ENCODE results near the gene COL25A1.
A peak's percentile ranks its signal among the peaks of the same experiment; 100 is the strongest.

COL25A1 gene

GRCh38 chr4:109065006-109065405, 237.5 kb downstream of the COL25A1 start:
- Histone ChIP-seq H3K9me3 (ENCODE audit: control extremely low read depth in 1 of 5, control insufficient read depth in 4 of 5, insufficient read depth in 2 of 5, low read depth in 1 of 5, low read length in 4 of 5) (no peaks in the 10 kb centered on the region), H3K36me3 (ENCODE audit: control insufficient read depth in 4 of 4, insufficient read depth in 4 of 4, low read length in 3 of 4) (no peaks in the 10 kb centered on the region), H3K4me3 (ENCODE audit: control insufficient read depth in 1 of 7, extremely low read depth in 1 of 7, insufficient read depth in 4 of 7, low read depth in 2 of 7, low read length in 6 of 7) (no peak overlapping the region), H3K27me3 (replicated peaks in 2 of 5; ENCODE audit: control insufficient read depth in 4 of 5, insufficient read depth in 5 of 5, low read length in 4 of 5) (no peaks in the 10 kb centered on the region), H3K4me1 (ENCODE audit: control extremely low read depth in 1 of 4, control insufficient read depth in 4 of 4, insufficient read depth in 4 of 4, low read length in 3 of 4) (no peaks in the 10 kb centered on the region), H3K27ac (ENCODE audit: insufficient read depth in 1 of 2, low read depth in 1 of 2, low read length in 2 of 2, poor library complexity in 1 of 2, severe bottlenecking in 2 of 2) (no peak overlapping the region)
- POLR2A ChIA-PET = no interaction called here
- CTCF ChIA-PET = no interaction called here
- DNase-seq = no peak
- 100% methylated on average over 3 of the region's 4 CpGs for WGBS (ENCODE audit: insufficient coverage)

GRCh38 chr4:109053257-109053656, 249.2 kb downstream of the COL25A1 start:
- Histone ChIP-seq H3K36me3 (ENCODE audit: control insufficient read depth in 4 of 4, insufficient read depth in 4 of 4, low read length in 3 of 4) (no peaks in the 10 kb centered on the region), H3K9me3 (ENCODE audit: control extremely low read depth in 1 of 5, control insufficient read depth in 4 of 5, insufficient read depth in 2 of 5, low read depth in 1 of 5, low read length in 4 of 5) (no peaks in the 10 kb centered on the region), H3K4me3 (ENCODE audit: control insufficient read depth in 1 of 7, extremely low read depth in 1 of 7, insufficient read depth in 4 of 7, low read depth in 2 of 7, low read length in 6 of 7) (no peak overlapping the region), H3K27me3 (replicated peaks in 2 of 5; ENCODE audit: control insufficient read depth in 4 of 5, insufficient read depth in 5 of 5, low read length in 4 of 5) (no peaks in the 10 kb centered on the region), H3K4me1 (ENCODE audit: control extremely low read depth in 1 of 4, control insufficient read depth in 4 of 4, insufficient read depth in 4 of 4, low read length in 3 of 4) (peaks cover 0 to 16% (median 3%) of the 10 kb centered on the region in 4 experiments), H3K27ac (ENCODE audit: insufficient read depth in 1 of 2, low read depth in 1 of 2, low read length in 2 of 2, poor library complexity in 1 of 2, severe bottlenecking in 2 of 2) (no peak overlapping the region)
- 80% methylated on average over 1 of the region's 5 CpGs for WGBS (ENCODE audit: insufficient coverage)
- ChIA-PET CTCF (no interaction called here), POLR2A (no interaction called here)
- no peak for DNase-seq

DNA sequence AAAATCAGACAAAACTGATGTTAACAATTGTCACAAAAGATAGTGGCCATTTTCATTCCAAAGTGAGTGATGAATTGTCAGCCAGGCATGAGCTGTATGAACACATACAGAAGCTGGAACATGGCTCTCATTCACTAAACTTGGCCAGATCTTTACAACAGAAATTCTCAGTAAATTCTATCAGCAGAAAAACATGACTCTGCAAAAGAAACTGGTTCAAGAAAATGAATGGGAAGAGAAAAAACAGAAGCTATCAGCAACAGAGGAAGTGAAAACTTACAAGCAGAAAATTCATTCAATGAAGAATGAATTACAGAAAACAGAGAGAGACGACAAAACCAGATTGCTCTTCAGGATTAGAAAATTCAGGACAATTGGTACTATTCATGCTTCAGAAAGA, 249.6 kb downstream of the COL25A1 start:
- no peaks in the 10 kb centered on the region for H3K27me3 ChIP-seq (replicated peaks in 2 of 5; ENCODE audit: control insufficient read depth in 4 of 5, insufficient read depth in 5 of 5, low read length in 4 of 5)
- no peak overlapping the region for H3K27ac ChIP-seq (ENCODE audit: insufficient read depth in 1 of 2, low read depth in 1 of 2, low read length in 2 of 2, poor library complexity in 1 of 2, severe bottlenecking in 2 of 2)
- 0% methylated on average over 1 of the region's 1 CpG for WGBS (ENCODE audit: insufficient coverage)
- H3K4me1 ChIP-seq (ENCODE audit: control extremely low read depth in 1 of 4, control insufficient read depth in 4 of 4, insufficient read depth in 4 of 4, low read length in 3 of 4) = peaks cover 0 to 16% (median 3%) of the 10 kb centered on the region in 4 experiments
- no peaks in the 10 kb centered on the region for H3K36me3 ChIP-seq (ENCODE audit: control insufficient read depth in 4 of 4, insufficient read depth in 4 of 4, low read length in 3 of 4)
- ChIA-PET CTCF (no interaction called here), POLR2A (no interaction called here)
- DNase-seq = peak in 2 of 3 donors; percentile 36 to 42
- no peaks in the 10 kb centered on the region for H3K9me3 ChIP-seq (ENCODE audit: control extremely low read depth in 1 of 5, control insufficient read depth in 4 of 5, insufficient read depth in 2 of 5, low read depth in 1 of 5, low read length in 4 of 5)
- H3K4me3 ChIP-seq (ENCODE audit: control insufficient read depth in 1 of 7, extremely low read depth in 1 of 7, insufficient read depth in 4 of 7, low read depth in 2 of 7, low read length in 6 of 7) = no peak overlapping the region

DNA sequence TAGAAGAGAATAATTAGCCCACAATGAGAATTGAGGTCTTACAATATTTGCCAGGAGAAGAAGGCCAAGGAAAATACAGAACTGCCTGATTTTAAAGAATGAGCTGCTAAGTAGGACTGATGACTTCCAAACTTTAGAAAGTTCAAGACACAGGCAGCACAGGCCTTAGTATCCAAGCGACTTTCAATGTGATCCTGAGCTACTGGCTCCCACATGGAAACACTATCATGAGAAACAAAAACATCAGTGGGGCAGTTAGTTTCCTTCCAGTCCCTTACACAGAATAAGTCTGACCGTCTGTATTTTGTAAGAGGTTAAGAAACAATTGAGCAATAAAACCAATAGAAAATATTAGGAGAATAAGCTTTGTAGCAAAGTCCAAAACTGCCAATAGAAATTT, 251.4 kb downstream of the COL25A1 start:
- no CpG with 5 or more reads among the region's 2 CpGs for WGBS (ENCODE audit: insufficient coverage)
- CTCF ChIA-PET = no interaction called here
- POLR2A ChIA-PET = no interaction called here

DNA sequence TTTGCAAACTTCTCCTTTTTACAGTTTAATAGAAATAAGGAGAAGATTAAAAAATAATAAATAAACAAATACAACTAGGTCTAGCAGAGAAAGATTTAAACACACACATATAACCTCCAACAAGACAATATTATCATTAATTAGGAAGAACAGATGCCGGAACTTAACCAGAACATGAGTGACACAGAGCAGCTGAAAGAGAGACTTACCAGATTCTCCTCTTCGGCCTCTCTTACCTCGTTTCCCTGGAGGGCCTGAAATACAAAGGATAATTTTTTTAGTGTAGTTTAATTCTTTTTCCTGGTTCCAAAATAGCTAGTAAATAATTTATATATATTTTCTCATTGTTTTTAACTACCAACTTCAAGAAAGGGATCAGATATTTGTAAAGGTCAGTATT, 252.5 kb downstream of the COL25A1 start:
- no CpG with 5 or more reads among the region's 3 CpGs for WGBS (ENCODE audit: insufficient coverage)
- POLR2A ChIA-PET = no interaction called here
- no peak overlapping the region for H3K4me3 ChIP-seq (ENCODE audit: control insufficient read depth in 1 of 7, extremely low read depth in 1 of 7, insufficient read depth in 4 of 7, low read depth in 2 of 7, low read length in 6 of 7)

More for the DNA sequence above, 251.4 kb downstream of the COL25A1 start:
- no peaks in the 10 kb centered on the region for H3K9me3 ChIP-seq (ENCODE audit: control extremely low read depth in 1 of 5, control insufficient read depth in 4 of 5, insufficient read depth in 2 of 5, low read depth in 1 of 5, low read length in 4 of 5)
- no peak for DNase-seq
- H3K4me1 ChIP-seq (ENCODE audit: control extremely low read depth in 1 of 4, control insufficient read depth in 4 of 4, insufficient read depth in 4 of 4, low read length in 3 of 4) = peaks cover 4 to 28% (median 12%) of the 10 kb centered on the region in 4 experiments
- no peaks in the 10 kb centered on the region for H3K27me3 ChIP-seq (replicated peaks in 2 of 5; ENCODE audit: control insufficient read depth in 4 of 5, insufficient read depth in 5 of 5, low read length in 4 of 5)
- no peaks in the 10 kb centered on the region for H3K36me3 ChIP-seq (ENCODE audit: control insufficient read depth in 4 of 4, insufficient read depth in 4 of 4, low read length in 3 of 4)
- no peak overlapping the region for H3K27ac ChIP-seq (ENCODE audit: insufficient read depth in 1 of 2, low read depth in 1 of 2, low read length in 2 of 2, poor library complexity in 1 of 2, severe bottlenecking in 2 of 2)
- no peak overlapping the region for H3K4me3 ChIP-seq (ENCODE audit: control insufficient read depth in 1 of 7, extremely low read depth in 1 of 7, insufficient read depth in 4 of 7, low read depth in 2 of 7, low read length in 6 of 7)

DNA sequence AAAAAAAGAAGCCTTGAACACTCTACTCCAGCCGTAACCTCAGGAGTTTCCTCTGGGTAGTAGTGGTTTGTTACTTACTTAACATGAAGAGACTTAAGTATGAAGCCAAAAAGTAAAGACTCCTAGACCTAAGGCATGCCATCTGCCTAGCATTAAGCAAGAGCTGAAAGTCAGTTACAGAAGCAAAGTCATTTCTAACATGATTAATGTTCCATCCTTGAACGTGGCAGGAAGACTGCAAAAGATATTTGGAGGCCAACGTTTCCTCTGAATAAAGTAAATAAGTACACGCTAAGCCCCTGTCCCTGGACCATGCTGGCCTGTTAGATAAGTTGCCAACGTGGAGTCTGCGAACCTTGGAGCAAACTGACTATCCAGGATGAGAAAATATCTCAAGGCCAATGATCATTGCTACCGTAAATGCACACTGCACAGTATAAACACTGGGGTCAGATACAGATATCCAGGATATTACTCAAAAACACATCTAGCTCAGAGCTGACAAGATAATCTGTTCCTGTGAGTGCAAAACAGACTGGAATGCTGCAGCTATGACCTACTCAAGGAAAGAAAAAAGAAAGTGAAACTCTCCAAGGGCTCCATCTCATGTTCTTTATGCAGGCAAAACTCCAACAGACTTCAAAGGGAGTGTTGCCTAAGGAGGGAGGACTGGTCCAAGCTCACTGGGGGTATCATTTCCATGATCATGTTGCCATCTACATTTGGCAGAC, 255.8 kb downstream of the COL25A1 start:
- peak; percentile 30 to 83 (median 70) for DNase-seq
- Histone ChIP-seq H3K36me3 (ENCODE audit: control insufficient read depth in 4 of 4, insufficient read depth in 4 of 4, low read length in 3 of 4) (no peaks in the 10 kb centered on the region), H3K4me1 (ENCODE audit: control extremely low read depth in 1 of 4, control insufficient read depth in 4 of 4, insufficient read depth in 4 of 4, low read length in 3 of 4) (peaks cover 14 to 30% (median 21%) of the 10 kb centered on the region in 4 experiments), H3K9me3 (ENCODE audit: control extremely low read depth in 1 of 5, control insufficient read depth in 4 of 5, insufficient read depth in 2 of 5, low read depth in 1 of 5, low read length in 4 of 5) (peaks cover 0 to 3% (median 0%) of the 10 kb centered on the region in 5 experiments), H3K27me3 (replicated peaks in 2 of 5; ENCODE audit: control insufficient read depth in 4 of 5, insufficient read depth in 5 of 5, low read length in 4 of 5) (no peaks in the 10 kb centered on the region), H3K27ac (ENCODE audit: insufficient read depth in 1 of 2, low read depth in 1 of 2, low read length in 2 of 2, poor library complexity in 1 of 2, severe bottlenecking in 2 of 2) (peak overlapping the region in 1 of 2 experiments; percentile 44), H3K4me3 (ENCODE audit: control insufficient read depth in 1 of 7, extremely low read depth in 1 of 7, insufficient read depth in 4 of 7, low read depth in 2 of 7, low read length in 6 of 7) (peak overlapping the region in 6 of 7 experiments; percentile 15 to 76 (median 50))
- CTCF ChIA-PET = interaction anchor here (1.0 to 1.1 kb wide), 2 partner anchors 12 to 68 kb away, joined by 3 to 4 read pairs; no protein-coding TSS in a partner anchor
- WGBS (ENCODE audit: insufficient coverage) = 0% methylated on average over 6 of the region's 7 CpGs
- POLR2A ChIA-PET = no interaction called here

More for the DNA sequence above, 252.5 kb downstream of the COL25A1 start:
- no peaks in the 10 kb centered on the region for H3K36me3 ChIP-seq (ENCODE audit: control insufficient read depth in 4 of 4, insufficient read depth in 4 of 4, low read length in 3 of 4)
- no peak overlapping the region for H3K27ac ChIP-seq (ENCODE audit: insufficient read depth in 1 of 2, low read depth in 1 of 2, low read length in 2 of 2, poor library complexity in 1 of 2, severe bottlenecking in 2 of 2)
- no peaks in the 10 kb centered on the region for H3K9me3 ChIP-seq (ENCODE audit: control extremely low read depth in 1 of 5, control insufficient read depth in 4 of 5, insufficient read depth in 2 of 5, low read depth in 1 of 5, low read length in 4 of 5)
- no peak for DNase-seq
- H3K4me1 ChIP-seq (ENCODE audit: control extremely low read depth in 1 of 4, control insufficient read depth in 4 of 4, insufficient read depth in 4 of 4, low read length in 3 of 4) = peaks cover 8 to 37% (median 19%) of the 10 kb centered on the region in 4 experiments
- CTCF ChIA-PET = no interaction called here
- no peaks in the 10 kb centered on the region for H3K27me3 ChIP-seq (replicated peaks in 2 of 5; ENCODE audit: control insufficient read depth in 4 of 5, insufficient read depth in 5 of 5, low read length in 4 of 5)

GRCh38 chr4:109044431-109044830, 258.0 kb downstream of the COL25A1 start:
- Histone ChIP-seq H3K9me3 (ENCODE audit: control extremely low read depth in 1 of 5, control insufficient read depth in 4 of 5, insufficient read depth in 2 of 5, low read depth in 1 of 5, low read length in 4 of 5) (peaks cover 0 to 3% (median 0%) of the 10 kb centered on the region in 5 experiments), H3K4me1 (ENCODE audit: control extremely low read depth in 1 of 4, control insufficient read depth in 4 of 4, insufficient read depth in 4 of 4, low read length in 3 of 4) (peaks cover 14 to 36% (median 23%) of the 10 kb centered on the region in 4 experiments), H3K27ac (ENCODE audit: insufficient read depth in 1 of 2, low read depth in 1 of 2, low read length in 2 of 2, poor library complexity in 1 of 2, severe bottlenecking in 2 of 2) (no peak overlapping the region), H3K27me3 (replicated peaks in 2 of 5; ENCODE audit: control insufficient read depth in 4 of 5, insufficient read depth in 5 of 5, low read length in 4 of 5) (no peaks in the 10 kb centered on the region), H3K36me3 (ENCODE audit: control insufficient read depth in 4 of 4, insufficient read depth in 4 of 4, low read length in 3 of 4) (no peaks in the 10 kb centered on the region), H3K4me3 (ENCODE audit: control insufficient read depth in 1 of 7, extremely low read depth in 1 of 7, insufficient read depth in 4 of 7, low read depth in 2 of 7, low read length in 6 of 7) (no peak overlapping the region)
- DNase-seq = peak; percentile 8 to 69 (median 53)
- 20% methylated on average over 1 of the region's 3 CpGs for WGBS (ENCODE audit: insufficient coverage)
- ChIA-PET POLR2A (no interaction called here), CTCF (no interaction called here)

All from common myeloid progenitor, CD34-positive (primary cell).